GM19468 (cell line): ENCODE data around the gene ETS2.
"Not testable (repeated sequence)": the region's sequence is repeated elsewhere in the genome, so short reads cannot be mapped to it uniquely, and the experiment has no call there.

Experiments used
- ATAC-seq: cut with Tn5 transposase; IDR thresholded peaks from one replicate; pipeline ENCODE4 v1.9.1; 2021; ENCODE audit warnings: mild to moderate bottlenecking, moderate library complexity, moderate number of reproducible peaks; ENCODE audit not compliant: unreplicated experiment; ENCODE audit errors: extremely low read depth

ETS2 gene

DNA sequence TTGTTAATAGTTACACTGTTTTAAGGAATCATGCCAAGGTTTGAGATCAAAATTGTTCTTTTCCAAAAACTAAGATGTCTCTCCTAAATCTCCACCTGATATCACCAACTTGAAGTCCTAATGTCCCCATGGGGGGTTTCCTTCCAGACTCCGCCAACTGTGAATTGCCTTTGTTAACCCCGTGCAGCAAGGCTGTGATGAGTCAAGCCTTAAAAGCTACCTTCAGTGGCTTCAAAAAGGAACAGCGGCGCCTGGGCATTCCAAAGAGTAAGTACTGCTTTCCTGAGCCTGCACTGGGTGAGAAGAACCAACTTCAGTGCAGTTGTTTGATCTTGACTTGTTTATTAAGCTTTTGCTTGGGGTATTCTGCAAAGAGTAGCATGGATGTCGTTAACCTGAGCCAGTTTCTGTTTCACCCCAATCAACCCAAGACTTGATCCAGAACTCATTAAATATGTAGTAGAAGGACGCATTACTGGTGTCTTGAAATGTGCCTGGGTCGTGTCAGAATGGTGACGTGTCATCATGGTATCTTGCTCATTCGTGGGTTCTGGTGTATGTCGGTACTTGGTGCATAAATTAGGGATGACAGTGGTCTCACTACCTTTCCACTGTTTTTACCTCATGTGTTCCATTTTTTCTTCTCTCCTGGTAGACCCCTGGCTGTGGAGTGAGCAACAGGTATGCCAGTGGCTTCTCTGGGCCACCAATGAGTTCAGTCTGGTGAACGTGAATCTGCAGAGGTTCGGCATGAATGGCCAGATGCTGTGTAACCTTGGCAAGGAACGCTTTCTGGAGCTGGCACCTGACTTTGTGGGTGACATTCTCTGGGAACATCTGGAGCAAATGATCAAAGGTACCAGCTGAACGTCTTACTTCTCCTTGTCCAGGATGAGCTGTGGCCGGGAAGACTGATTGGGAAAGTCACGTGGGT lies 8.7 kb downstream of the ETS2 start:
- no peak for ATAC-seq

- ATAC-seq, result no peak
These were observed 9.3 kb downstream of the ETS2 start for GRCh38 chr21:38815060-38815405.

DNA sequence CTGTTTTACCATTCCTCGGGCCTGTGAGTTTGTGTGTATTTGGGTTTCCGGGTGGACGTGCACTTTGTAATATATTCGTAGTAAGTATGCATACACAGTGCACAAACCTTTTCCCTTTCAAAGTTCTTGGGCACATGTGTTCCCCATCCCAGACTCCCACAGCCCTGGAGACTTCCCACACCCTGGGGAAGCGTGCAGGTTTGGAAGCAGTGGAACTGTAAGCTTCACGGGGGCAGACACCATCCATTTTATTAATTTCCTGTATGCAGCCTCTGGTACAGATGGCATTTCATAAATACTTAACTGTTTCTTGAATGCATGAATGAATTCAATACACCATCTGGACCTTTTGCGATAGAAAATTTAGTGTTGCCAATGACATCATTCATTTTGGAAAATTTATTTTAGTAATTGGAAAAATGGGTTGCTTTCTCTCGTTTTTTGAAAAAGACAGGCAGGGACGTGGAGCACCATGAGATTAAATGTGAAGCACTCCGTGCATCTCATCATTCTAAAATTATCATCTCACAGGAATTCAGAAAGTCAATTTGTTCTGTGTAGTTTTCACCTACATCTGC lies 10.8 kb downstream of the ETS2 start:
- ATAC-seq, result no peak

- no peak for ATAC-seq
These were observed 11.9 kb downstream of the ETS2 start for GRCh38 chr21:38817371-38818324.

DNA sequence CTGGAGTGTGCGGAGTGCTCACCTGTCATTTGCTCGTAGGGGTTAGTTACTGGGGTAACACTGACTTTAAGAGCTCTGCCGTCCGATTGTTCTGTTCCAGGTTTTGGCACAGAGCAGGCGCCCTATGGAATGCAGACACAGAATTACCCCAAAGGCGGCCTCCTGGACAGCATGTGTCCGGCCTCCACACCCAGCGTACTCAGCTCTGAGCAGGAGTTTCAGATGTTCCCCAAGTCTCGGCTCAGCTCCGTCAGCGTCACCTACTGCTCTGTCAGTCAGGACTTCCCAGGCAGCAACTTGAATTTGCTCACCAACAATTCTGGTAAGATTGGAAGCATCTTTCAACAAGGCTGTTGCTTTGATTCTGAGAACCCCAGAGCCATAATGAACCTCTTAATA lies 12.6 kb downstream of the ETS2 start:
- no peak for ATAC-seq

- no peak for ATAC-seq
These were observed 13.5 kb downstream of the ETS2 start for GRCh38 chr21:38819051-38819718.

- no peak for ATAC-seq
These were observed 14.0 kb downstream of the ETS2 start for GRCh38 chr21:38819719-38820159.

- no peak for ATAC-seq
These were observed 14.9 kb downstream of the ETS2 start for GRCh38 chr21:38820471-38821239.

GRCh38 chr21:38821248-38821647 lies 15.5 kb downstream of the ETS2 start:
- no peak for ATAC-seq

DNA sequence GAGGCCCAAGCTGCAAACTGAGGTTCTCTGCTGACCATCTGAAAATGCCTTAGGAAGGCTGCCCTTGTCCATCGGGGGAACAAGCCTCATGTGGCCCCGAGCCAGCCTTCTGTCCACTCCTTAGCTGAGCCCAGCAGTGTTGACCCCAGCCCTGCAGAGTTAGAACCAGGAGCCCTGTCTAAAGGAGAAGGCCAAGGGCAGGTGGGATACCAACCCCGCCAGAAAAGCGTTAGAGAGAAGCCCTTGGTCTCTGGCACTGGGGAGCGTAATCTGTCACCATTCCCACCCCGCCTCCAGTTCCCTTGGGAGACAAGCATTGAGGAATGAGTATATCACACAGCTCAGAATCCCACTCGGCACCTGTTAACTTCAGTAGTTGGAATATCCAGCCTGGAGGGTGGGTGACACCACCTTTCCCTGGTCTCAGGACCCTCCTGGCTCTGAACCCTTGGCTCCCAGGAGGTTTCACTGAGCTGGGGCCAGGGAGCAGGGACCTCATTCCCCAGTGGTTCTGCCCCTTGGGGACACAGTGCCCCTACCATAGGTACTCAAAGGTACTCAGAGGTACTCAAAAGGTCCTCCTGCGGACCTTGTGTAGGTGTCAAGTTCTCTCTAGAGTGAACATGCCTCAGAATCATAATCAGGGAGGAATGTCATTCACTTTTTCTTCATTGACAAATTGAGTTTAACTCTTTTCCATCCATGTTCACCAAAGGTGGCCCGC lies 16.4 kb downstream of the ETS2 start:
- no peak for ATAC-seq

DNA sequence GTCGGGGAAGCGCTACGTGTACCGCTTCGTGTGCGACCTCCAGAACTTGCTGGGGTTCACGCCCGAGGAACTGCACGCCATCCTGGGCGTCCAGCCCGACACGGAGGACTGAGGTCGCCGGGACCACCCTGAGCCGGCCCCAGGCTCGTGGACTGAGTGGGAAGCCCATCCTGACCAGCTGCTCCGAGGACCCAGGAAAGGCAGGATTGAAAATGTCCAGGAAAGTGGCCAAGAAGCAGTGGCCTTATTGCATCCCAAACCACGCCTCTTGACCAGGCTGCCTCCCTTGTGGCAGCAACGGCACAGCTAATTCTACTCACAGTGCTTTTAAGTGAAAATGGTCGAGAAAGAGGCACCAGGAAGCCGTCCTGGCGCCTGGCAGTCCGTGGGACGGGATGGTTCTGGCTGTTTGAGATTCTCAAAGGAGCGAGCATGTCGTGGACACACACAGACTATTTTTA lies 17.1 kb downstream of the ETS2 start:
- ATAC-seq, result no peak

- no peak for ATAC-seq
These were observed 18.0 kb downstream of the ETS2 start for GRCh38 chr21:38823737-38824123.

DNA sequence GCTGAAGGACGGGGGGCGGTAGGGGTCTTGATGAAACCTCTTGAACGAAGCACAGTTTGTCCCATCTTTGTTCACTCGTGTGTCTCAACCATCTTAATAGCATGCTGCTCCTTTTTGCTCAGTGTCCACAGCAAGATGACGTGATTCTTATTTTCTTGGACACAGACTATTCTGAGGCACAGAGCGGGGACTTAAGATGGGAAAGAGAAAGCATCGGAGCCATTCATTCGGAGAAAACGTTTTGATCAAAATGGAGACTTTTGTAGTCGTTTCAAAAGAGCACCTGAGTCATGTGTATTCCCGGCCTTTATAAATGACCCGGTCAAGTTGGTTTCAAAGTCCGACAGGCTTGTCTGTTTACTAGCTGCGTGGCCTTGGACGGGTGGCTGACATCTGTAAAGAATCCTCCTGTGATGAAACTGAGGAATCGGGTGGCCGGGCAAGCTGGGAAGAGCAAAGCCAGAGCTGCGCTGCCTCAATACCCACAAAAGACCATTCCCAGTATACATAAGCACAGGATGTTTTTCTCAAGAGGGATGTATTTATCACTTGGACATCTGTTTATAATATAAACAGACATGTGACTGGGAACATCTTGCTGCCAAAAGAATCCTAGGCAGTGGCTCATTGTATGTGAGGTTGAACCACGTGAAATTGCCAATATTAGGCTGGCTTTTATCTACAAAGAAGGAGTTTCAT lies 18.5 kb downstream of the ETS2 start:
- ATAC-seq, result no peak

- no peak for ATAC-seq
These were observed 19.5 kb downstream of the ETS2 start for GRCh38 chr21:38825269-38825668.

- no peak for ATAC-seq
These were observed 20.2 kb downstream of the ETS2 start for GRCh38 chr21:38825921-38826320.

- not testable (repeated sequence) for ATAC-seq
These were observed 22.4 kb downstream of the ETS2 start for GRCh38 chr21:38828111-38828510.

GRCh38 chr21:38830671-38831525 lies 25.2 kb downstream of the ETS2 start:
- ATAC-seq, result peak; percentile 14
